GM23338 (cell line): ENCODE measurements around the gene PITPNC1. TPM values are rescaled to one million over a fixed set of nuclear protein-coding genes. Genes with fewer than 3 reads are reported as not detected.

Experiments used
- ATAC-seq: fragments of 200-7000 bp; cut with Tn5 transposase; 3 replicates; pipeline ENCODE4 v1.9.1; 2020
- DNase-seq: peaks from one replicate; pipeline ENCODE4 v3.0.0-alpha.2; 2015; ENCODE audit warnings: low spot score
- H2AFZ ChIP-seq: fragments of 200-600 bp; sonication (generic); 2 replicates; pipeline ENCODE4 v1.8.0; 2016; ENCODE audit warnings: antibody characterized with exemption, mild to moderate bottlenecking, moderate library complexity
- H3F3A ChIP-seq: fragments of 200-600 bp; sonication (generic); replicated peaks from 2 replicates; pipeline ENCODE4 v1.8.0; 2017; ENCODE audit warnings: antibody characterized with exemption, mixed run types, low read depth
- H3K27ac ChIP-seq: fragments of 200-600 bp; sonication (generic); 2 replicates; pipeline ENCODE4 v1.6.1; 2016; ENCODE audit warnings: low read depth
- H3K27me3 ChIP-seq: fragments of 200-600 bp; sonication (generic); 2 replicates; pipeline ENCODE4 v1.8.0; 2016; ENCODE audit warnings: mild to moderate bottlenecking, mixed run types, moderate library complexity; ENCODE audit not compliant: insufficient read depth
- H3K36me3 ChIP-seq: fragments of 200-600 bp; sonication (generic); 2 replicates; pipeline ENCODE4 v1.8.0; 2016; ENCODE audit warnings: mild to moderate bottlenecking; ENCODE audit not compliant: insufficient read depth
- H3K4me1 ChIP-seq: fragments of 200-600 bp; sonication (generic); 2 replicates; pipeline ENCODE4 v1.8.0; 2016; ENCODE audit warnings: mild to moderate bottlenecking, moderate library complexity; ENCODE audit not compliant: insufficient read depth
- H3K4me2 ChIP-seq: fragments of 200-600 bp; sonication (generic); 2 replicates; pipeline ENCODE4 v1.7.1; 2017; ENCODE audit warnings: mixed run types
- H3K4me3 ChIP-seq: fragments of 200-600 bp; sonication (generic); 2 replicates; pipeline ENCODE4 v1.6.1; 2016; ENCODE audit warnings: mixed run types
- H3K79me2 ChIP-seq: fragments of 200-600 bp; sonication (generic); replicated peaks from 2 replicates; pipeline ENCODE4 v1.8.0; 2017; ENCODE audit warnings: mild to moderate bottlenecking; ENCODE audit not compliant: insufficient read depth
- H3K9me2 ChIP-seq: fragments of 200-600 bp; sonication (generic); 2 replicates; pipeline ENCODE4 v1.8.0; 2017; ENCODE audit not compliant: insufficient read depth
- H4K20me1 ChIP-seq: fragments of 200-600 bp; sonication (generic); replicated peaks from 2 replicates; pipeline ENCODE4 v1.8.0; 2017; ENCODE audit warnings: mild to moderate bottlenecking; ENCODE audit not compliant: insufficient read depth
- H3K27ac Mint-ChIP-seq: 2 replicates; pipeline ENCODE4 v1.8.0; 2020; ENCODE audit warnings: inconsistent platforms, mild to moderate bottlenecking, moderate library complexity, mixed read lengths
- H3K27me3 Mint-ChIP-seq: 3 replicates; pipeline ENCODE4 v1.8.0; 2022; ENCODE audit warnings: low read depth, mild to moderate bottlenecking, moderate library complexity, mixed read lengths, inconsistent platforms; ENCODE audit not compliant: insufficient read depth, poor library complexity
- H3K36me3 Mint-ChIP-seq: 3 replicates; pipeline ENCODE4 v1.8.0; 2021; ENCODE audit warnings: low read depth, mild to moderate bottlenecking, inconsistent platforms, moderate library complexity, mixed read lengths
- H3K4me1 Mint-ChIP-seq: 3 replicates; pipeline ENCODE4 v1.8.0; 2020; ENCODE audit warnings: mild to moderate bottlenecking, inconsistent platforms, mixed read lengths
- H3K4me3 Mint-ChIP-seq: 3 replicates; pipeline ENCODE4 v1.8.0; 2021; ENCODE audit warnings: moderate library complexity, mild to moderate bottlenecking, inconsistent platforms, mixed read lengths
- H3K9me3 Mint-ChIP-seq: 3 replicates; pipeline ENCODE4 v1.8.0; 2020; ENCODE audit warnings: moderate library complexity, mild to moderate bottlenecking, inconsistent platforms, mixed read lengths
- CREB1 ChIP-seq: fragments of 250-450 bp; sonication (Bioruptor Pico); IDR thresholded peaks from 2 replicates; pipeline ENCODE4 v1.5.0; 2020; ENCODE audit warnings: low read depth, mild to moderate bottlenecking, moderate library complexity
- CTCF ChIP-seq, 2 experiments: fragments of 200-600 bp in 1 of 2; sonication (generic) in 1 of 2; conservative IDR thresholded peaks; 2 replicates each; pipeline versions ENCODE4 v1.5.1 to v1.6.1; 2016 to 2017; ENCODE audit warnings: antibody characterized with exemption in 2 of 2, low read depth in 2 of 2, mild to moderate bottlenecking in 2 of 2, moderate library complexity in 1 of 2
- ETS1 ChIP-seq: IDR thresholded peaks from 2 replicates; pipeline ENCODE4 v1.6.1; 2016; ENCODE audit warnings: antibody characterized with exemption
- EZH2 ChIP-seq: fragments of 200-600 bp; sonication (generic); IDR thresholded peaks from one replicate; pipeline ENCODE4 v1.8.0; 2017; ENCODE audit warnings: antibody characterized with exemption, mild to moderate bottlenecking, low read depth; ENCODE audit not compliant: unreplicated experiment
- EZH2phosphoT487 ChIP-seq: fragments of 200-600 bp; sonication (generic); IDR thresholded peaks from one replicate; pipeline ENCODE4 v1.8.1; 2018; ENCODE audit warnings: antibody characterized with exemption; ENCODE audit not compliant: unreplicated experiment
- NANOG ChIP-seq: IDR thresholded peaks from 2 replicates; pipeline ENCODE4 v1.6.1; 2016; ENCODE audit warnings: antibody characterized with exemption, borderline replicate concordance
- POLR2AphosphoS5 ChIP-seq: IDR thresholded peaks from 2 replicates; pipeline ENCODE4 v1.6.1; 2016; ENCODE audit warnings: antibody characterized with exemption, low read depth
- REST ChIP-seq: IDR thresholded peaks from one replicate; pipeline ENCODE4 v1.6.1; 2018; ENCODE audit warnings: antibody characterized with exemption; ENCODE audit not compliant: unreplicated experiment
- STAT1 ChIP-seq: IDR thresholded peaks from one replicate; pipeline ENCODE4 v1.6.1; 2016; ENCODE audit warnings: antibody characterized with exemption; ENCODE audit not compliant: unreplicated experiment
- ZNF331 ChIP-seq: fragments of 250-450 bp; sonication (Bioruptor Pico); IDR thresholded peaks from 2 replicates; pipeline ENCODE4 v1.5.0; 2020; ENCODE audit warnings: low read depth, mild to moderate bottlenecking, moderate library complexity
- polyA plus RNA-seq: library from polyadenylated mRNA; unstranded; fragments of >200 nt; fragmentation: Nextera tagmentation; extraction: Ambion mirVana; gene quantifications from 2 replicates; pipeline ENCODE4 v1.2.1, GENCODE V29; 2016
- total RNA-seq: library from RNA; depleted of rRNA; stranded (reverse); fragments of >200 nt; shearing (Covaris generic); gene quantifications from 2 replicates; pipeline ENCODE4 v1.2.3, GENCODE V29; 2014

PITPNC1 gene
- total and polyA plus RNA-seq, 2 experiments from 2014 or later, result 23.0 to 32.6 TPM

GRCh38 chr17:67412941-67413340 is 35.9 kb downstream of the PITPNC1 start (continued):
- TF ChIP-seq REST, result no peak
- no peak for TF ChIP-seq POLR2AphosphoS5
- no peak for TF ChIP-seq CTCF (conservative IDR thresholded peaks at IDR 0.05; ENCODE audit: low read depth in 2 of 2)
- no peak for TF ChIP-seq EZH2phosphoT487
- no peak for TF ChIP-seq STAT1
- TF ChIP-seq EZH2, result no peak

GRCh38 chr17:67413388-67413787 is 36.3 kb downstream of the PITPNC1 start:
- H3K9me3 Mint-ChIP-seq, result peaks cover 17% of the 10 kb centered on the region
- H3K36me3 Mint-ChIP-seq, result peaks cover 26% of the 10 kb centered on the region; the same call in 2 of the 3 replicates
- ATAC-seq (no peak), DNase-seq (no peak)
- H3K27me3 ChIP-seq, result no peaks in the 10 kb centered on the region
- no peak overlapping the region for H3K4me2 ChIP-seq
- peaks cover 3% of the 10 kb centered on the region; the same call in 1 of the 3 replicates for H3K4me1 Mint-ChIP-seq
- H3K4me1 ChIP-seq, result 0 out of 2 replicates have a peak, but pooled peaks cover 3% of the 10 kb centered on the region
- peaks cover 4% of the 10 kb centered on the region for H3K27me3 Mint-ChIP-seq
- H3K9me2 ChIP-seq, result peaks cover 5% of the 10 kb centered on the region; the same call in 1 of the 2 replicates
- H3K4me3 Mint-ChIP-seq, result no peak overlapping the region
- H3F3A ChIP-seq, result no peaks in the 10 kb centered on the region
- H3K4me3 ChIP-seq, result no peak overlapping the region
- no peak overlapping the region for H2AFZ ChIP-seq
- no peak overlapping the region for H3K27ac ChIP-seq
- peaks cover 31% of the 10 kb centered on the region for H4K20me1 ChIP-seq
- H3K36me3 ChIP-seq, result peaks cover 6% of the 10 kb centered on the region
- H3K27ac Mint-ChIP-seq, result no peak overlapping the region
- peaks cover 98% of the 10 kb centered on the region for H3K79me2 ChIP-seq
- TF ChIP-seq CREB1 (no peak), ETS1 (no peak), EZH2 (no peak), CTCF (conservative IDR thresholded peaks at IDR 0.05; ENCODE audit: low read depth in 2 of 2) (no peak), ZNF331 (CRISPR knock-in tag) (no peak), POLR2AphosphoS5 (no peak), REST (no peak), NANOG (no peak)
